ENCODE measurements around the gene TBC1D14.

TBC1D14 gene

GRCh38 chr4:6953751-6954380 lies 44.2 kb downstream of the TBC1D14 start:
- DNase-seq (ENCODE audit: low read depth) = peak; percentile 52

GRCh38 chr4:6955261-6955911 lies 45.8 kb downstream of the TBC1D14 start:
- DNase-seq (ENCODE audit: low read depth) = no peak

GRCh38 chr4:6956087-6956433 lies 46.4 kb downstream of the TBC1D14 start:
- DNase-seq (ENCODE audit: low read depth) = no peak

GRCh38 chr4:6956434-6957147 lies 47.0 kb downstream of the TBC1D14 start:
- DNase-seq (ENCODE audit: low read depth) = no peak

GRCh38 chr4:6957148-6957520 lies 47.5 kb downstream of the TBC1D14 start:
- DNase-seq (ENCODE audit: low read depth) = no peak

GRCh38 chr4:6957994-6958393 lies 48.4 kb downstream of the TBC1D14 start:
- DNase-seq (ENCODE audit: low read depth) = no peak

- no peak for DNase-seq (ENCODE audit: low read depth)
Measured at GRCh38 chr4:6959261-6959660, 49.6 kb downstream of the TBC1D14 start.

- DNase-seq (ENCODE audit: low read depth) = no peak
Measured at GRCh38 chr4:6960154-6960553, 50.5 kb downstream of the TBC1D14 start.

GRCh38 chr4:6960628-6961412 lies 51.2 kb downstream of the TBC1D14 start:
- no peak for DNase-seq (ENCODE audit: low read depth)

GRCh38 chr4:6961496-6962210 lies 52.0 kb downstream of the TBC1D14 start:
- DNase-seq (ENCODE audit: low read depth) = no peak

GRCh38 chr4:6962211-6963041 lies 52.8 kb downstream of the TBC1D14 start:
- DNase-seq (ENCODE audit: low read depth) = no peak

GRCh38 chr4:6963139-6963611 lies 53.5 kb downstream of the TBC1D14 start:
- no peak for DNase-seq (ENCODE audit: low read depth)

- no peak for DNase-seq (ENCODE audit: low read depth)
Measured at GRCh38 chr4:6964858-6965257, 55.2 kb downstream of the TBC1D14 start.

- no peak for DNase-seq (ENCODE audit: low read depth)
Measured at GRCh38 chr4:6965329-6965728, 55.7 kb downstream of the TBC1D14 start.

GRCh38 chr4:6967846-6968340 lies 58.3 kb downstream of the TBC1D14 start:
- DNase-seq (ENCODE audit: low read depth) = no peak

- no peak for DNase-seq (ENCODE audit: low read depth)
Measured at GRCh38 chr4:6968496-6968895, 58.9 kb downstream of the TBC1D14 start.

- no peak for DNase-seq (ENCODE audit: low read depth)
Measured at GRCh38 chr4:6969826-6970800, 60.5 kb downstream of the TBC1D14 start.

GRCh38 chr4:6971536-6972374 lies 62.1 kb downstream of the TBC1D14 start:
- no peak for DNase-seq (ENCODE audit: low read depth)

GRCh38 chr4:6972375-6972650 lies 62.7 kb downstream of the TBC1D14 start:
- DNase-seq (ENCODE audit: low read depth) = no peak

All from amniotic epithelial cell (primary cell).